Upper lobe of left lung (tissue), 4 donors: ENCODE measurements around the gene KCNQ2.

ENCODE experiments used
- CTCF ChIP-seq, 6 experiments: fragments of 450-650 bp in 4 of 6; fragments of 200-600 bp in 2 of 6; sonication (generic) in 2 of 6; IDR thresholded peaks; one replicate each; pipeline ENCODE4 v1.5.1; 2016 to 2019; ENCODE audit warnings: antibody characterized with exemption in 6 of 6
- EP300 ChIP-seq, 4 donors: sonication (generic); formaldehyde crosslinking; IDR thresholded peaks; one replicate each; pipeline ENCODE4 v1.5.1; 2017; ENCODE audit warnings: antibody characterized with exemption in 4 of 4, control low read depth in 2 of 4
- POLR2A ChIP-seq, 4 donors: fragments of 450-650 bp; IDR thresholded peaks; one replicate each; pipeline ENCODE4 v1.5.1; 2016 to 2017; ENCODE audit warnings: antibody characterized with exemption in 4 of 4, mild to moderate bottlenecking in 2 of 4
- POLR2AphosphoS5 ChIP-seq, 2 donors: sonication (generic); formaldehyde crosslinking; IDR thresholded peaks; one replicate each; pipeline ENCODE4 v1.5.1; 2017; ENCODE audit warnings: antibody characterized with exemption in 2 of 2

GRCh38 chr20:63369724-63370617, 102.5 kb downstream of the KCNQ2 start:
- TF ChIP-seq EP300 (IDR thresholded peaks at IDR 0.05), result no peak
- no peak for TF ChIP-seq CTCF (IDR thresholded peaks at IDR 0.05)
- no peak for TF ChIP-seq POLR2AphosphoS5 (IDR thresholded peaks at IDR 0.05)
- no peak for TF ChIP-seq POLR2A (IDR thresholded peaks at IDR 0.05)
